ENCODE measurements around the gene FLRT3.

The FLRT3 gene

GRCh38 chr20:14313341-14314020 is 23.9 kb downstream of the FLRT3 start:
- no peak for DNase-seq

- DNase-seq: no peak
Observed at GRCh38 chr20:14312001-14312400, 25.4 kb downstream of the FLRT3 start.

GRCh38 chr20:14310977-14311627 is 26.3 kb downstream of the FLRT3 start:
- DNase-seq: no peak

GRCh38 chr20:14307956-14308355 is 29.5 kb downstream of the FLRT3 start:
- DNase-seq: no peak

- DNase-seq: no peak
Observed at GRCh38 chr20:14304472-14304871, 32.9 kb downstream of the FLRT3 start.

- no peak for DNase-seq
Observed at GRCh38 chr20:14303651-14304050, 33.8 kb downstream of the FLRT3 start.

- DNase-seq: no peak
Observed at GRCh38 chr20:14303106-14303505, 34.3 kb downstream of the FLRT3 start.

- DNase-seq: no peak
Observed at GRCh38 chr20:14299831-14300230, 37.6 kb downstream of the FLRT3 start.

GRCh38 chr20:14295770-14296309 is 41.6 kb downstream of the FLRT3 start:
- no peak for DNase-seq

GRCh38 chr20:14295238-14295637 is 42.2 kb downstream of the FLRT3 start:
- DNase-seq: no peak

GRCh38 chr20:14291502-14291901 is 45.9 kb downstream of the FLRT3 start:
- no peak for DNase-seq

- no peak for DNase-seq
Observed at GRCh38 chr20:14288341-14289330, 48.8 kb downstream of the FLRT3 start.

GRCh38 chr20:14284443-14284842 is 53.0 kb downstream of the FLRT3 start:
- DNase-seq: no peak

- no peak for DNase-seq
Observed at GRCh38 chr20:14282140-14282539, 55.3 kb downstream of the FLRT3 start.

Data from CD4-positive, alpha-beta T cell treated with Interleukin-4 for 4 hours (primary cell).